Measurements from ENCODE around the gene NMNAT3.

Gene NMNAT3

GRCh38 chr3:139521144-139521543 is 156.6 kb downstream of the NMNAT3 start:
- DNase-seq (ENCODE audit: low read depth, low spot score): no peak

DNA sequence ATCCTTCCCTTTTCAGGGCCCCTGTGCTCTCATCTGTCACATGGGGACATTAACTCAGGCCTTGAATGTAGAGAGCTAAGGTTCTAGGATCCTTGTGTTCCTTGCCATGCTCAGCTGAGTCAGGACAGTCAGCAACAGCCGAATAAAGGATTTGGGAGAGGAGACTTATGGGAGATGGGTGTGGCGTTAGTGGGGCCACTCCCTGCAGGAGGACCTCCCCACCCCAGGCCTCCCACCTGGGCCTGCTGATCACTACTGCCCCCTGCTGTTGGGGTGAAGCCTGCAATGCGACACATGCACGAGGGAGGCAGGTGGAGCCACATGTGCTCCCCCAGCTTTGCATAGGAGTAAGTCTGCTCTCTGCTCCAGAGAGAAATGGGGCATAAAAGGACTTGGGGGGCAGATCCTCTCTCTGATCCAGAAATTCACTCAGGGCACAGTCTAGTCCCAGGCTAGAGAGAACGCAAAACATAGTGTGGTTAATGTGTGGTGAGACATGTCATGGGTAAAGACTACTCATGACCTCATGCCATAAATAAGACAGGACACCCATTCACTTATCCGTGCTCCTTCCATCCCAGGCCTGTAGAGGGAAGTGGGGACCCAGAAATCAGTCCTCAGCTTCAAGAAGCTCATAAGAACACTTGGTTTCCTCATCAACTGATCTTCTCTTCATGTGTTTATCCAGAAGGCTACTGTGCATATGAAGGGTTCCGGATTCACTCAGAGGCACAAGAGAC is 157.6 kb downstream of the NMNAT3 start:
- no peak for DNase-seq (ENCODE audit: low read depth, low spot score)

GRCh38 chr3:139518926-139519842 is 158.6 kb downstream of the NMNAT3 start:
- DNase-seq (ENCODE audit: low read depth, low spot score): no peak

DNA sequence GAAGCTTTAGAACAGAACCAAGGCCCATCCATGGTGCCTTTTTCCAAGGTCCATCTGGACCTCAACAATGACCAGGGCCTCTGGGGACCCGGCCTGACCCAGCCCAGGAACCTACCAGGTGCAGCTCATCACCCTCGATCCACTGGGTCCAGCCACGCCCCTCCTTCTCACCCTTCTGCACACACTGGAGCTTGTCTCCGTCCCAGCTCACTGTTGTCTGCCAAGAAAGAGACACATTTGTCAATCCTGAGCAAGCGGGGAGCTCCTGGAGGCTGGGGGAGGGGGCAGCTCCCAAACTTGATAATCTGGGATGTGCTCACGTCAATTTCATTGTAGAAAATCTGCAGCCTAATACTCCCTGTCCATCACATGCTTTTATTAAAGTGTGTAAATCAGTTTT is 159.5 kb downstream of the NMNAT3 start:
- DNase-seq (ENCODE audit: low read depth, low spot score): no peak

GRCh38 chr3:139517321-139518065 is 160.3 kb downstream of the NMNAT3 start:
- DNase-seq (ENCODE audit: low read depth, low spot score): no peak

- DNase-seq (ENCODE audit: low read depth, low spot score): no peak
Measured at GRCh38 chr3:139514741-139515140, 163.0 kb downstream of the NMNAT3 start.

Measured in activated naive CD8-positive, alpha-beta T cell treated with anti-CD3 and anti-CD28 coated beads, Interleukin-2, amount 50 U/mL, for 16 hours (primary cell).